DND-41 (cell line): ENCODE results near the gene AMFR.

Source experiments
- ATAC-seq: fragments of 200-7000 bp; cut with Tn5 transposase; 3 replicates; pipeline ENCODE4 v1.9.1; 2021; ENCODE audit warnings: low read depth; ENCODE audit not compliant: insufficient read depth
- DNase-seq: peaks from one replicate; pipeline ENCODE4 v3.0.0-alpha.2; 2020
- H2AFZ ChIP-seq: 2 replicates; pipeline ENCODE4 v1.6.0; 2012; ENCODE audit warnings: low read depth, low read length
- H3K27ac ChIP-seq: 2 replicates; pipeline ENCODE4 v1.5.1; 2012; ENCODE audit warnings: low read length, inconsistent platforms
- H3K27me3 ChIP-seq: fragments of 200-600 bp; sonication (generic); 2 replicates; pipeline ENCODE4 v1.6.0; 2012; ENCODE audit warnings: low read length, mild to moderate bottlenecking, inconsistent platforms; ENCODE audit not compliant: insufficient read depth, poor library complexity
- H3K36me3 ChIP-seq: 2 replicates; pipeline ENCODE4 v1.5.1; 2012; ENCODE audit warnings: low read length, inconsistent platforms; ENCODE audit not compliant: insufficient read depth
- H3K4me1 ChIP-seq: 2 replicates; pipeline ENCODE4 v1.5.1; 2012; ENCODE audit warnings: mild to moderate bottlenecking, low read length; ENCODE audit not compliant: insufficient read depth
- H3K4me2 ChIP-seq: 2 replicates; pipeline ENCODE4 v1.6.0; 2012; ENCODE audit warnings: mild to moderate bottlenecking, moderate library complexity, low read length, inconsistent platforms; ENCODE audit not compliant: insufficient read depth
- H3K4me3 ChIP-seq, 2 experiments: fragments of 200-600 bp in 1 of 2; shearing (Covaris generic) in 1 of 2; 2 replicates each; pipeline ENCODE4 v1.5.1; 2012 to 2016; ENCODE audit warnings: inconsistent platforms in 2 of 2, low read length in 2 of 2, mild to moderate bottlenecking in 2 of 2, low read depth in 1 of 2, moderate library complexity in 1 of 2
- H3K79me2 ChIP-seq: 2 replicates; pipeline ENCODE4 v1.6.0; 2012; ENCODE audit warnings: low read length, inconsistent platforms; ENCODE audit not compliant: insufficient read depth
- H3K9ac ChIP-seq: 2 replicates; pipeline ENCODE4 v1.6.0; 2012; ENCODE audit warnings: low read depth, mild to moderate bottlenecking, inconsistent platforms, low read length, moderate library complexity
- H3K9me3 ChIP-seq: 2 replicates; pipeline ENCODE4 v1.5.1; 2012; ENCODE audit warnings: low read length, moderate library complexity, mild to moderate bottlenecking, inconsistent platforms; ENCODE audit not compliant: insufficient read depth, severe bottlenecking
- H4K20me1 ChIP-seq: 2 replicates; pipeline ENCODE4 v1.6.0; 2012; ENCODE audit warnings: low read length; ENCODE audit not compliant: insufficient read depth
- EZH2 ChIP-seq: IDR thresholded peaks from 3 replicates; pipeline ENCODE4 v1.6.1; 2012; ENCODE audit warnings: borderline replicate concordance, low read depth, mild to moderate bottlenecking, moderate library complexity, low read length, inconsistent platforms; ENCODE audit not compliant: severe bottlenecking
- TF ChIP-seq, protein P1 (sequence below): IDR thresholded peaks from 2 replicates; pipeline ENCODE4 v1.5.1; 2012; ENCODE audit warnings: borderline replicate concordance, low read length, moderate library complexity, mild to moderate bottlenecking; ENCODE audit not compliant: poor library complexity, severe bottlenecking; ENCODE audit errors: extremely low read depth

Gene AMFR

DNA sequence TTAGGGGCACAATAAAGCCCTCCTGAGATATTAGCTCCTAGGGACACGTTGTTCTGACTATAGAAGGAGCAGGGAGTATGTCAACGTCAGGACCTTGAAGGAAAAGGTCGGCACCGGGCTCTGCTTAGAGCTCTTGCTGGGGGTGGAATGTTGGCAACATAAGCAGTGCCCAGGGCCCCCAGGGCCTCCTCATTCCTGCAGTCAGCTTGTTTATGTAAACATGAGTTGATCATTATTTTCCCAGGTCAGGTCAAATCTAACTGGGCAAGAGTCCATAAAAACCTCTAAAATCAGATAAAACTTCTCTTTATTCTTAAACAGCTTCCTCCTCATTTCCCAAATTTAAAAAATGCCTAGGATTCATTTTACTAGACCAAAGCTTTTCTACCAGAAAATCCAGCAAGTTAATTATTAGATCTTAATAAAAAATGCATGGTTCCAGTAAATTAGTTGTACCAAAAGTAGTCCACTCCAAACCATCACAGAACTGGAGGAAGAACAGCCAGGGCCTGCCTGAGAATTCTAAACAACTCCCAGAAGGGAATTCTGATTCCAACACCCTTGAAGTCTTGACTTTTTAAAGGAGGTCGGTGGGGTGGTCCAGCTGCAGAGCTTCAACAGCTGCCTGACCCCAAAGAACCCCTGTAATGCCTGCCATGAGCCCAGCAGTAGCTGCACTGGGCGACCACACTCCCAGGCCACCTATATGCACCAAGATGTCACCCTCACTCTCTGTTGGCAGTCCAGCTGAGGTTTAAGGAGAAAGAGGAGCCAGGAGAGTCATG is 54.3 kb downstream of the AMFR start:
- TF ChIP-seq, protein P1, sequence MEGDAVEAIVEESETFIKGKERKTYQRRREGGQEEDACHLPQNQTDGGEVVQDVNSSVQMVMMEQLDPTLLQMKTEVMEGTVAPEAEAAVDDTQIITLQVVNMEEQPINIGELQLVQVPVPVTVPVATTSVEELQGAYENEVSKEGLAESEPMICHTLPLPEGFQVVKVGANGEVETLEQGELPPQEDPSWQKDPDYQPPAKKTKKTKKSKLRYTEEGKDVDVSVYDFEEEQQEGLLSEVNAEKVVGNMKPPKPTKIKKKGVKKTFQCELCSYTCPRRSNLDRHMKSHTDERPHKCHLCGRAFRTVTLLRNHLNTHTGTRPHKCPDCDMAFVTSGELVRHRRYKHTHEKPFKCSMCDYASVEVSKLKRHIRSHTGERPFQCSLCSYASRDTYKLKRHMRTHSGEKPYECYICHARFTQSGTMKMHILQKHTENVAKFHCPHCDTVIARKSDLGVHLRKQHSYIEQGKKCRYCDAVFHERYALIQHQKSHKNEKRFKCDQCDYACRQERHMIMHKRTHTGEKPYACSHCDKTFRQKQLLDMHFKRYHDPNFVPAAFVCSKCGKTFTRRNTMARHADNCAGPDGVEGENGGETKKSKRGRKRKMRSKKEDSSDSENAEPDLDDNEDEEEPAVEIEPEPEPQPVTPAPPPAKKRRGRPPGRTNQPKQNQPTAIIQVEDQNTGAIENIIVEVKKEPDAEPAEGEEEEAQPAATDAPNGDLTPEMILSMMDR, result no peak
- no peak for TF ChIP-seq EZH2
- no peaks in the 10 kb centered on the region for H3K27me3 ChIP-seq
- no peak overlapping the region for H3K27ac ChIP-seq
- ATAC-seq (no peak), DNase-seq (no peak)
- peaks cover 54% of the 10 kb centered on the region for H3K36me3 ChIP-seq
- H4K20me1 ChIP-seq, result no peaks in the 10 kb centered on the region; the same call in 1 of the 2 replicates
- H3K9me3 ChIP-seq, result no peaks in the 10 kb centered on the region
- no peak overlapping the region for H3K9ac ChIP-seq
- no peaks in the 10 kb centered on the region for H3K4me1 ChIP-seq
- no peak overlapping the region for H2AFZ ChIP-seq
- H3K79me2 ChIP-seq, result peaks cover 4% of the 10 kb centered on the region; the same call in 1 of the 2 replicates
- no peak overlapping the region for H3K4me3 ChIP-seq
- H3K4me2 ChIP-seq, result no peak overlapping the region

DNA sequence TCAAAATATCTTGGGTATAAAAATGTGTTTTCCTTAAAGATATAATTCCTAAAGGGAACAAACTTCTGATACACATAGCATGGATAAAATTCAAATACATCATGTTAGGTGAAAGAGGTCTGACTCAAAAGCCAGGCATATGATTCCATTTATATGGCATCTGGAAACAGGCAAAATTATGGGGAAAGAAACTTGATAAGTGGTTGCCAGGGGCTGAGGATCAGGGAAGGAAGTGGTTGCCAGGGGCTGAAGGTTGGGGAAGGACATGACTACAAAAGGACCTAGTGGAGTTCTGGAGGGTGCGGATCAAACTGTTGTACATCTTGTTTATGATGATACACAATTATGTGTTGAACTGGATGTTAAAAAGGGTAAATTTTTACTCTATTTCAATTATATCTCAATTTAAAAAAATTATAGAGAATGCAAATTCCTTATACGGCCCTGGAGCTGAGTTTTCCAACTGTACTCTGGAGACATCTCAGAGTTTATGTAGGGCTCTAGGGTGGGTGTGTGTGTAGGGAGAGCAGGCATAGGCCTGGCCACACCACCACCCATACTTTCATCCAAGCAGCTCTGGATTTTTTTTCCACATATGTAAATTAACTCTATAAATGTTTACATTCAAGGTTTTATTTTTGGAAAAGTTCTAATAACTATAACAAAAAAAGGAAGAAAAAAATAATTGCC is 55.0 kb downstream of the AMFR start:
- ATAC-seq, result no peak

DNA sequence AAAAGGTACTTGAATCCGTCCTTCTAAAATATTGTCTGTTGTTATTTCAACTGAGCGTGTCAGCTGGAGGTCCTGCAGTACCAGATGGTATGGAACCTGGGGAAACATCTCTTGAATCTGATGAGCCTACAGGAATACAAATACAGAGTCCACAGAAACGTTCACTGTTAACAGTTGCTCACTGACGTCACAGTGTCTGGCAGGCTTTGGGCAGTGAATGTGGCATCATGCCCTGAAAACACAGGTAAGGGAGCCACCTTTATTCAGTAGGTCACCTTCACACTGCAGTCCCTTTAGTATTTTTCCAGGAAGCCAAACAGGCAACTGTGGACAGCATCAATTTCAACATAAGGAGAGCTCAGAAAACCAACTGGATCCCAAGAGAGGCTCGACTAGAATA is 56.1 kb downstream of the AMFR start:
- Histone ChIP-seq H3K27me3 (no peaks in the 10 kb centered on the region), H3K9ac (no peak overlapping the region), H3K4me3 (no peak overlapping the region), H3K4me2 (no peak overlapping the region), H3K4me1 (no peaks in the 10 kb centered on the region), H4K20me1 (no peaks in the 10 kb centered on the region; the same call in 1 of the 2 replicates), H3K9me3 (no peaks in the 10 kb centered on the region), H3K36me3 (peaks cover 63% of the 10 kb centered on the region), H3K79me2 (no peaks in the 10 kb centered on the region), H2AFZ (no peak overlapping the region), H3K27ac (no peak overlapping the region)
- no peak for DNase-seq
- no peak for ATAC-seq
- TF ChIP-seq EZH2, result no peak
- TF ChIP-seq, protein P1, result no peak

More for the DNA sequence above, 55.0 kb downstream of the AMFR start:
- no peak overlapping the region for H3K27ac ChIP-seq
- H3K9me3 ChIP-seq, result no peaks in the 10 kb centered on the region
- H3K4me2 ChIP-seq, result no peak overlapping the region
- no peaks in the 10 kb centered on the region; the same call in 1 of the 2 replicates for H4K20me1 ChIP-seq
- peaks cover 58% of the 10 kb centered on the region for H3K36me3 ChIP-seq
- no peaks in the 10 kb centered on the region for H3K27me3 ChIP-seq
- no peak overlapping the region for H3K4me3 ChIP-seq
- TF ChIP-seq, protein P1, result no peak
- no peak for TF ChIP-seq EZH2
- no peak for DNase-seq
- H3K9ac ChIP-seq, result no peak overlapping the region
- H2AFZ ChIP-seq, result no peak overlapping the region
- no peaks in the 10 kb centered on the region for H3K4me1 ChIP-seq
- peaks cover 4% of the 10 kb centered on the region; the same call in 1 of the 2 replicates for H3K79me2 ChIP-seq
